ENCODE data around the gene GYS1.

DNA sequence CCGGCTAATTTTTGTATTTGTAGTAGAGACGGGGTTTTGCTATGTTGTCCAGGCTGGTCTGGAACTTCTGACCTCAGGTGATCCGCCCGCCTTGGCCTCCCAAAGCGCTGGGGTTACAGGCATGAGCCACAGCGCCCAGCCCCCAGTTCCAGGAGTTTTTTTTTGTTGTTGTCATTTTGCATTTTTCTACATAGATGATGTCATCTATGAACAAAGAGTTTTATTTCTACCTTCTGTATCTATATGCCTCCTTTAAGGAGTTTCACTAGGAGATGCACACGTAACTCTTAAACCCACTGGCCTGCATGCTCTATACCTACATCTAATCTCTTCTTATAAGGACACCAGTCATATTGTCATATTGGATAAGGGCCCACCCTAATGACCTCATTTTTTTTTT is 54.9 kb downstream of the GYS1 start:
- TF ChIP-seq, protein P1, sequence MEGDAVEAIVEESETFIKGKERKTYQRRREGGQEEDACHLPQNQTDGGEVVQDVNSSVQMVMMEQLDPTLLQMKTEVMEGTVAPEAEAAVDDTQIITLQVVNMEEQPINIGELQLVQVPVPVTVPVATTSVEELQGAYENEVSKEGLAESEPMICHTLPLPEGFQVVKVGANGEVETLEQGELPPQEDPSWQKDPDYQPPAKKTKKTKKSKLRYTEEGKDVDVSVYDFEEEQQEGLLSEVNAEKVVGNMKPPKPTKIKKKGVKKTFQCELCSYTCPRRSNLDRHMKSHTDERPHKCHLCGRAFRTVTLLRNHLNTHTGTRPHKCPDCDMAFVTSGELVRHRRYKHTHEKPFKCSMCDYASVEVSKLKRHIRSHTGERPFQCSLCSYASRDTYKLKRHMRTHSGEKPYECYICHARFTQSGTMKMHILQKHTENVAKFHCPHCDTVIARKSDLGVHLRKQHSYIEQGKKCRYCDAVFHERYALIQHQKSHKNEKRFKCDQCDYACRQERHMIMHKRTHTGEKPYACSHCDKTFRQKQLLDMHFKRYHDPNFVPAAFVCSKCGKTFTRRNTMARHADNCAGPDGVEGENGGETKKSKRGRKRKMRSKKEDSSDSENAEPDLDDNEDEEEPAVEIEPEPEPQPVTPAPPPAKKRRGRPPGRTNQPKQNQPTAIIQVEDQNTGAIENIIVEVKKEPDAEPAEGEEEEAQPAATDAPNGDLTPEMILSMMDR (IDR thresholded peaks at IDR 0.05), result no peak
- TF ChIP-seq POLR2AphosphoS5 (IDR thresholded peaks at IDR 0.05), result no peak
- TF ChIP-seq POLR2A (IDR thresholded peaks at IDR 0.05), result no peak

All from suprapubic skin (tissue), 4 donors.